Measurements from ENCODE around the gene HOXC9.

DNA sequence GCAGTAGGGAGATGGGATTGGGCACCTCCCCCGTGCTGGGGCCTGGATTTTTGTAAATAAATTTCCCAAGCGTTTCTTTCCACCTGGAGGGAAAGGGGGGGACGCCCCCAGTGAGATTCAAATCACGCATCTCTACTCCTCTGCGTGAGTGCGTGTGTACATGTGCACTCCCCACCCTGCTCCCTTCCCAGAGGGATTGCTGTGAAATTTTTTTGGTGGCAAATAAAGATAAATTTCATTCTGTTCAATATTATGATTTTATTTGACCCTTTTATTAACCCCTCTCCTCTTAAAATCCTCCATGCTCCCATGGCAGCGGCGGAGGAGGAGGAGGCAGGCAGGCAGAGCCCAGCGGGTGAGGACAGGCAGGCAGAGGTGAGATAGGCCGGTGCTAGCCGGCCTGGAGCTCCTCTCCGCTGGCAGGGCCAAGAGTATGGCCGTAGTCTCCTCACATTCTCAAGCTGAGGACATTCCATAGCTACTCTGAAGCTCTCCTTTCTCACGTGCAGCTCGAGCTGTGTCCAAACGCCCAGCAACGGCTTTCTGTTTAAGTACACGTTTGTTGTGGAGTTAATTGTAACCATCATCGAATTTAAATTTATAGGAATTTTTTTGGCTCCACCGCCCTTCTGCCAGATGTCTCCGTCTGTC, 23.7 kb upstream of the HOXC9 start:
- TF ChIP-seq, protein P1, sequence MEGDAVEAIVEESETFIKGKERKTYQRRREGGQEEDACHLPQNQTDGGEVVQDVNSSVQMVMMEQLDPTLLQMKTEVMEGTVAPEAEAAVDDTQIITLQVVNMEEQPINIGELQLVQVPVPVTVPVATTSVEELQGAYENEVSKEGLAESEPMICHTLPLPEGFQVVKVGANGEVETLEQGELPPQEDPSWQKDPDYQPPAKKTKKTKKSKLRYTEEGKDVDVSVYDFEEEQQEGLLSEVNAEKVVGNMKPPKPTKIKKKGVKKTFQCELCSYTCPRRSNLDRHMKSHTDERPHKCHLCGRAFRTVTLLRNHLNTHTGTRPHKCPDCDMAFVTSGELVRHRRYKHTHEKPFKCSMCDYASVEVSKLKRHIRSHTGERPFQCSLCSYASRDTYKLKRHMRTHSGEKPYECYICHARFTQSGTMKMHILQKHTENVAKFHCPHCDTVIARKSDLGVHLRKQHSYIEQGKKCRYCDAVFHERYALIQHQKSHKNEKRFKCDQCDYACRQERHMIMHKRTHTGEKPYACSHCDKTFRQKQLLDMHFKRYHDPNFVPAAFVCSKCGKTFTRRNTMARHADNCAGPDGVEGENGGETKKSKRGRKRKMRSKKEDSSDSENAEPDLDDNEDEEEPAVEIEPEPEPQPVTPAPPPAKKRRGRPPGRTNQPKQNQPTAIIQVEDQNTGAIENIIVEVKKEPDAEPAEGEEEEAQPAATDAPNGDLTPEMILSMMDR (IDR thresholded peaks at IDR 0.05), result no peak
- no peak for TF ChIP-seq ZFX (IDR thresholded peaks at IDR 0.05; ENCODE audit: borderline replicate concordance)

Measured in 22Rv1 (cell line).